Lower lobe of right lung (tissue), 2 donors: Measurements from ENCODE around the gene CCNY. TPM values are rescaled to one million over a fixed set of nuclear protein-coding genes. Genes with fewer than 3 reads are reported as not detected.

Source experiments
- ATAC-seq, 2 donors: fragments of 200-7000 bp; cut with Tn5 transposase; one replicate each; pipeline ENCODE4 v1.9.1; 2020 to 2022; ENCODE audit warnings: mild to moderate bottlenecking in 2 of 2, moderate library complexity in 2 of 2
- DNase-seq: peaks from one replicate; pipeline ENCODE4 v3.0.0-alpha.2; 2020
- H3K27ac ChIP-seq: fragments of 200-600 bp; one replicate; pipeline ENCODE4 v1.8.0; 2022
- H3K27me3 ChIP-seq: fragments of 200-600 bp; one replicate; pipeline ENCODE4 v1.8.0; 2022; ENCODE audit warnings: low read depth
- H3K36me3 ChIP-seq: fragments of 200-600 bp; one replicate; pipeline ENCODE4 v1.8.0; 2022; ENCODE audit warnings: mild to moderate bottlenecking
- H3K4me1 ChIP-seq: fragments of 200-600 bp; one replicate; pipeline ENCODE4 v1.8.0; 2022
- H3K4me3 ChIP-seq: fragments of 200-600 bp; one replicate; pipeline ENCODE4 v1.8.0; 2022; ENCODE audit warnings: mild to moderate bottlenecking
- H3K9me3 ChIP-seq: fragments of 200-600 bp; one replicate; pipeline ENCODE4 v1.8.0; 2022
- CTCF ChIP-seq: fragments of 200-600 bp; IDR thresholded peaks from one replicate; pipeline ENCODE4 v1.8.0; 2022; ENCODE audit warnings: antibody characterized with exemption, mild to moderate bottlenecking
- intact Hi-C: fragments of 100-400 bp; cut with DNase I; formaldehyde crosslinking; loops from one replicate; pipeline ENCODE4 v1.11.0; 2022
- total RNA-seq: library from RNA; stranded (reverse); fragmentation: NEBNext Ultra II Directional; extraction: Animal tissue kit (Norgen Biotek cat#: 25700); gene quantifications from one replicate; pipeline ENCODE4 v1.2.1, GENCODE V29; 2021
- donor health status: DM: no; HTN: yes; CAD: no; lungs with severe emphysema.

The CCNY gene
- total RNA-seq, 1 donor from 2014 or later, result 64.5 TPM

DNA sequence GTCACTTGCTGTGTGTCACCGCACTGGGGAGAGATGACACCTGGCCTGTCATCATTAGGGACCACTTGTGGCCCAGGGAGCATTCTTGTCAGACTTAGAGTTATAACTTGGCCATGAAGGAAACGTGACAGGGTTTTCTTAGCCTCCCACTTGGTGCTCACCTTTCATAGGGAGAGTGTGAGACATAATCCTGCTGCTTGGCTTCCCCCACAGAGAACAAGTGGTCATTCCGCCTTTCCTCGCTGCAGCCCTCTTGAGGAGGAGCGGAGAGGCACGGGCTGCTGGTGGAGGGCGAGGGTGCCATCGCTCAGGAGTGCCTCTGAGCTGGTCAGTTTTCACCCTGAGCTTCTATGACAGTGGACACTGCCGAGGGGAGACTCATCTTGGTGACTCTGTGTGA is 143.8 kb downstream of the CCNY start:
- H3K4me3 ChIP-seq, result no peak overlapping the region
- peak; percentile 15 to 23 for ATAC-seq
- H3K36me3 ChIP-seq, result no peaks in the 10 kb centered on the region
- H3K9me3 ChIP-seq, result no peaks in the 10 kb centered on the region
- DNase-seq, result no peak
- no peak overlapping the region for H3K27ac ChIP-seq
- no peaks in the 10 kb centered on the region for H3K27me3 ChIP-seq
- intact Hi-C loops, result no loop called here
- peaks cover 15% of the 10 kb centered on the region for H3K4me1 ChIP-seq
- TF ChIP-seq CTCF, result no peak

- Histone ChIP-seq H3K27ac (no peak overlapping the region), H3K27me3 (no peaks in the 10 kb centered on the region), H3K4me3 (no peak overlapping the region), H3K4me1 (peaks cover 21% of the 10 kb centered on the region), H3K9me3 (no peaks in the 10 kb centered on the region), H3K36me3 (no peaks in the 10 kb centered on the region)
- intact Hi-C loops, result no loop called here
- ATAC-seq, result no peak
- no peak for TF ChIP-seq CTCF
- no peak for DNase-seq
Measured at GRCh38 chr10:35481413-35481812, 145.1 kb downstream of the CCNY start.

DNA sequence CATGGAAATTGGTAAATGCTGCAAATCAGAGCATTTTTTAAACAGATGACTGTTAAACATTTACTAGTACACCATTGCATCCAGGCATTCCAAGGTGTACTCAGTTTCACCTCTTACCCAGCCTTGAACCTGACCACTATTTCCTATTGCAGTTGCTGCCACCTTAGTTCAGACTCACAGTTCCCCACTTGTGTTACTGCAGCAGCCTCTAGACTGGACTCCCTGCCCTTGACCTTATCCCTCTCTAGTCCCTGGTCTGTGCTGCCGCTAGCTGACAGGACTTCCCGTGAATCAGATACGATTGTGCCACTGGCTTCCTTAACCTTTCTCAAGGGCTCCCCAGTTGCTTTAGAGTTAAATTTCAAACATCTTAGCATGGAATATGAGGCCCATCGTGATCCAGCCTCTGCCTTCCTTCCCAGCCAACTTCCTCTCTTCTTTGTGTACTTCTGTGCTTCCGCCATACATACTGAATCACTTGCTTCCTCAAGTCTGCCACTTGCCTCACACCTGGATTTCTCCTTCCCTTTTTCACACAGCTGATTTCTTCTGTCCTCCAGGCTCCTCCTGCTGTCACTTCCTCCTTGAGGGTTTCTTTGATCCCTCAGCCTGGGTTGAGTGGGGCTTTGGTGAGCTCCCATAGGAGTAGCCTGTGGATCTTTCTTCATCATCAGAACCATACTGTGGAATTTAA is 150.1 kb downstream of the CCNY start:
- H3K27ac ChIP-seq, result no peak overlapping the region
- H3K9me3 ChIP-seq, result no peaks in the 10 kb centered on the region
- H3K36me3 ChIP-seq, result no peaks in the 10 kb centered on the region
- DNase-seq (no peak), ATAC-seq (peak; percentile 48 to 50)
- H3K27me3 ChIP-seq, result no peaks in the 10 kb centered on the region
- H3K4me3 ChIP-seq, result no peak overlapping the region
- intact Hi-C loops, result no loop called here
- TF ChIP-seq CTCF, result no peak
- H3K4me1 ChIP-seq, result peaks cover 31% of the 10 kb centered on the region

GRCh38 chr10:35487336-35488034 is 151.2 kb downstream of the CCNY start:
- intact Hi-C loops, result no loop called here
- Histone ChIP-seq H3K36me3 (no peaks in the 10 kb centered on the region), H3K4me1 (peaks cover 22% of the 10 kb centered on the region), H3K4me3 (no peak overlapping the region), H3K27ac (no peak overlapping the region), H3K9me3 (no peaks in the 10 kb centered on the region), H3K27me3 (no peaks in the 10 kb centered on the region)
- TF ChIP-seq CTCF, result no peak
- DNase-seq (no peak), ATAC-seq (peak in 1 of 2 donors; percentile 66)

- H3K4me3 ChIP-seq, result no peak overlapping the region
- no peak overlapping the region for H3K27ac ChIP-seq
- no peaks in the 10 kb centered on the region for H3K27me3 ChIP-seq
- no peaks in the 10 kb centered on the region for H3K36me3 ChIP-seq
- ATAC-seq, result no peak
- TF ChIP-seq CTCF, result no peak
- DNase-seq, result no peak
- H3K9me3 ChIP-seq, result no peaks in the 10 kb centered on the region
- H3K4me1 ChIP-seq, result peaks cover 29% of the 10 kb centered on the region
- intact Hi-C loops, result no loop called here
Measured at GRCh38 chr10:35488228-35488627, 151.9 kb downstream of the CCNY start.
